MM.1S (cell line): ENCODE measurements around the gene TRIOBP.

Experiments used
- DNase-seq: peaks from one replicate; pipeline ENCODE4 v3.0.0-alpha.2; 2015
- H2AFZ ChIP-seq: fragments of 300-600 bp; sonication (generic); 2 replicates; pipeline ENCODE4 v1.6.0; 2016; ENCODE audit warnings: antibody characterized with exemption, low read length
- H3F3A ChIP-seq: fragments of 300-600 bp; sonication (generic); 2 replicates; pipeline ENCODE4 v1.6.1; 2016; ENCODE audit warnings: mild to moderate bottlenecking, antibody characterized with exemption, low read length, moderate library complexity, mixed read lengths; ENCODE audit not compliant: insufficient read depth
- H3K27ac ChIP-seq: fragments of 300-600 bp; sonication (generic); 2 replicates; pipeline ENCODE4 v1.5.1; 2016; ENCODE audit warnings: mild to moderate bottlenecking, low read length
- H3K27me3 ChIP-seq: fragments of 300-600 bp; sonication (generic); replicated peaks from 2 replicates; pipeline ENCODE4 v1.6.0; 2016; ENCODE audit warnings: low read length; ENCODE audit not compliant: insufficient read depth
- H3K36me3 ChIP-seq: fragments of 300-600 bp; sonication (generic); replicated peaks from 2 replicates; pipeline ENCODE4 v1.6.1; 2016; ENCODE audit warnings: mild to moderate bottlenecking, low read length, mixed read lengths; ENCODE audit not compliant: insufficient read depth
- H3K4me1 ChIP-seq: fragments of 300-600 bp; sonication (generic); 2 replicates; pipeline ENCODE4 v1.6.1; 2016; ENCODE audit warnings: low read length, mixed read lengths
- H3K4me2 ChIP-seq: fragments of 300-600 bp; sonication (generic); 2 replicates; pipeline ENCODE4 v1.6.0; 2016; ENCODE audit warnings: low read depth, low read length
- H3K4me3 ChIP-seq: fragments of 300-600 bp; sonication (generic); 2 replicates; pipeline ENCODE4 v1.5.1; 2016; ENCODE audit warnings: low read length, mixed read lengths
- H3K79me2 ChIP-seq: fragments of 300-600 bp; sonication (generic); 2 replicates; pipeline ENCODE4 v1.6.1; 2016; ENCODE audit warnings: mixed run types, low read length, mixed read lengths
- H3K9ac ChIP-seq: fragments of 300-600 bp; sonication (generic); 2 replicates; pipeline ENCODE4 v1.6.1; 2016; ENCODE audit warnings: low read length, mixed read lengths
- H3K9me2 ChIP-seq: fragments of 300-600 bp; sonication (generic); replicated peaks from 2 replicates; pipeline ENCODE4 v1.6.1; 2016; ENCODE audit warnings: mild to moderate bottlenecking, low read length, mixed read lengths; ENCODE audit not compliant: insufficient read depth
- H3K9me3 ChIP-seq: fragments of 300-600 bp; sonication (generic); replicated peaks from 2 replicates; pipeline ENCODE4 v1.6.1; 2016; ENCODE audit warnings: mild to moderate bottlenecking, low read length, mixed read lengths; ENCODE audit not compliant: insufficient read depth
- H4K20me1 ChIP-seq: fragments of 300-600 bp; sonication (generic); 2 replicates; pipeline ENCODE4 v1.6.1; 2016; ENCODE audit warnings: mild to moderate bottlenecking, low read length, moderate library complexity, mixed read lengths; ENCODE audit not compliant: insufficient read depth
- EZH2 ChIP-seq: fragments of 300-600 bp; sonication (generic); optimal IDR thresholded peaks from 2 replicates; pipeline ENCODE3; 2017; ENCODE audit warnings: low read depth, mild to moderate bottlenecking, antibody characterized with exemption, low read length, mixed read lengths
- EZH2phosphoT487 ChIP-seq: fragments of 300-600 bp; sonication (generic); IDR thresholded peaks from 2 replicates; pipeline ENCODE4 v1.6.1; 2018; ENCODE audit warnings: antibody characterized with exemption, low read length
- TF ChIP-seq, protein P1 (sequence below): fragments of 300-600 bp; sonication (generic); IDR thresholded peaks from 2 replicates; pipeline ENCODE4 v1.5.1; 2016; ENCODE audit warnings: antibody characterized with exemption, low read length, mixed read lengths

Gene TRIOBP

DNA sequence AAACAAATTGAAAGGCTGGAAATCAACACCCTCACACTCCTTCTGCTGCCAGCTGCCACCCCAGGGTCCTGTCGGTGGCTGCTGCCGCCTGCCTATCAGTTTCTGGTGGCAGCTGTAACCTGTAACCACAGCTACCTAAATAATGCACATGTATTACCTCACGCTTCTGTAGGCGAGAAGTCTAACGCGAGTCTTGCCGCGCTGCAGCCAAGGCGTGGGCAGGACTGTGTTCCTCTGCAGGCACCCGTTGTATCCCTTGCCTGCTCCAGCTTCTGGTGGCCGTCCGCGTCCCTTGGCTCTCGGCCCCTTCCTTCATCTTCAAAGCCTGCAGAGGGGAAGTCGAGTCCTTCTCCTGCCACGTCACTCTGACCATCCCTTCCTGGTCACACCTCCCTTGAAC is 66.8 kb downstream of the TRIOBP start:
- Histone ChIP-seq H3K9ac (no peak overlapping the region), H3K36me3 (no peaks in the 10 kb centered on the region), H4K20me1 (no peaks in the 10 kb centered on the region), H3K27ac (no peak overlapping the region), H3K9me3 (no peaks in the 10 kb centered on the region), H3K9me2 (no peaks in the 10 kb centered on the region), H3F3A (no peaks in the 10 kb centered on the region), H2AFZ (no peak overlapping the region), H3K4me1 (no peaks in the 10 kb centered on the region), H3K27me3 (no peaks in the 10 kb centered on the region), H3K4me3 (no peak overlapping the region), H3K79me2 (no peaks in the 10 kb centered on the region), H3K4me2 (no peak overlapping the region)
- DNase-seq, result no peak
- TF ChIP-seq, protein P1, sequence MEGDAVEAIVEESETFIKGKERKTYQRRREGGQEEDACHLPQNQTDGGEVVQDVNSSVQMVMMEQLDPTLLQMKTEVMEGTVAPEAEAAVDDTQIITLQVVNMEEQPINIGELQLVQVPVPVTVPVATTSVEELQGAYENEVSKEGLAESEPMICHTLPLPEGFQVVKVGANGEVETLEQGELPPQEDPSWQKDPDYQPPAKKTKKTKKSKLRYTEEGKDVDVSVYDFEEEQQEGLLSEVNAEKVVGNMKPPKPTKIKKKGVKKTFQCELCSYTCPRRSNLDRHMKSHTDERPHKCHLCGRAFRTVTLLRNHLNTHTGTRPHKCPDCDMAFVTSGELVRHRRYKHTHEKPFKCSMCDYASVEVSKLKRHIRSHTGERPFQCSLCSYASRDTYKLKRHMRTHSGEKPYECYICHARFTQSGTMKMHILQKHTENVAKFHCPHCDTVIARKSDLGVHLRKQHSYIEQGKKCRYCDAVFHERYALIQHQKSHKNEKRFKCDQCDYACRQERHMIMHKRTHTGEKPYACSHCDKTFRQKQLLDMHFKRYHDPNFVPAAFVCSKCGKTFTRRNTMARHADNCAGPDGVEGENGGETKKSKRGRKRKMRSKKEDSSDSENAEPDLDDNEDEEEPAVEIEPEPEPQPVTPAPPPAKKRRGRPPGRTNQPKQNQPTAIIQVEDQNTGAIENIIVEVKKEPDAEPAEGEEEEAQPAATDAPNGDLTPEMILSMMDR, result no peak
- TF ChIP-seq EZH2phosphoT487, result no peak

DNA sequence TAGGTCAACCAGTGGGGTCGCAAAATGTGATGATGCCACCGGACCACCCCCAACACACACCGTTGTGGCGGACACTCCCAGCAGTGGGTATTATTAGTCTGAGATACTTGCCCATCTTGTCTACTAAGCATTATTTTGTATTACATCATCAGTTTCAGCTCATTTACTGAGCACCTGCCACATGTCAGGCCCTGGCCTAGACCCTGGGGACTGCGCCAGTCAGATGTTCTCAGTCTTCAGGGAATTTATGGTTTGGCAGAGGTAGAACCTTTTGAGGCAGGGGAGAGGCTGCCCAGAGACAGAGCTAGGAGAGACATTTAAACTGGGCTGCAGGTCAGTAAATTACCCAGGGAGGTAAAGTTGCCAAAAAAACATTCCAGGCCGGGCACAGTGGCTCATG is 67.8 kb downstream of the TRIOBP start:
- Histone ChIP-seq H4K20me1 (no peaks in the 10 kb centered on the region), H3K27ac (no peak overlapping the region), H3K79me2 (no peaks in the 10 kb centered on the region), H3K27me3 (no peaks in the 10 kb centered on the region), H3K4me2 (no peak overlapping the region), H3K9me3 (no peaks in the 10 kb centered on the region), H3K4me1 (no peaks in the 10 kb centered on the region), H2AFZ (no peak overlapping the region), H3K36me3 (no peaks in the 10 kb centered on the region), H3K4me3 (no peak overlapping the region), H3K9ac (no peak overlapping the region), H3K9me2 (no peaks in the 10 kb centered on the region), H3F3A (no peaks in the 10 kb centered on the region)
- TF ChIP-seq EZH2 (no peak), EZH2phosphoT487 (no peak)
- TF ChIP-seq, protein P1, result no peak
- no peak for DNase-seq

DNA sequence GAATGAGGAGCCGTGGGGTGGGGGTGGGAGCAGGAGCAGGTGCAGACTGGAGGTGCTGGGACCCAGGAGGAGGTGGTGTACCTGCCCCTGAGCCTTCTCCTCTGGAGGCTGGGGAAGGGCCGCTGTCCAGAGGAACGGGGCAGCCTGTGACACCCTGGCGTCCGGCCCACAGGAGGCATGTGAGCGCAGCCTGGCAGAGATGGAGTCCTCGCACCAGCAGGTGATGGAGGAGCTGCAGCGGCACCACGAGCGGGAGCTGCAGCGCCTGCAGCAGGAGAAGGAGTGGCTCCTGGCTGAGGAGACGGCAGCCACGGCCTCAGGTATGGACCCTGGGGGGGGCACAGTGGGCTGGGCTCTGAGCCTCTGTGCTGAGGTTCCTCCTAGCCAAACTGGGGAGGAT is 68.7 kb downstream of the TRIOBP start:
- DNase-seq, result no peak
- H3K9me3 ChIP-seq, result no peaks in the 10 kb centered on the region
- H3K9me2 ChIP-seq, result no peaks in the 10 kb centered on the region
- no peaks in the 10 kb centered on the region for H4K20me1 ChIP-seq
- H3K27ac ChIP-seq, result no peak overlapping the region
- TF ChIP-seq, protein P1, result no peak
- TF ChIP-seq EZH2, result no peak
- H3K4me1 ChIP-seq, result no peaks in the 10 kb centered on the region
- H3F3A ChIP-seq, result no peaks in the 10 kb centered on the region
- H3K79me2 ChIP-seq, result no peaks in the 10 kb centered on the region
- no peak overlapping the region for H3K4me3 ChIP-seq
- no peak overlapping the region for H3K9ac ChIP-seq
- H3K36me3 ChIP-seq, result no peaks in the 10 kb centered on the region
- H2AFZ ChIP-seq, result no peak overlapping the region
- no peaks in the 10 kb centered on the region for H3K27me3 ChIP-seq
- H3K4me2 ChIP-seq, result no peak overlapping the region
